Naive thymus-derived CD4-positive, alpha-beta T cell (primary cell): ENCODE results near the gene CFAP69. TPM values are rescaled to one million over a fixed set of nuclear protein-coding genes. Genes with fewer than 3 reads are reported as not detected.

Source experiments
- ATAC-seq: fragments of 150-1000 bp; cut with Tn5 transposase; 2 replicates; pipeline ENCODE4 v1.10.0; 2021; ENCODE audit warnings: mild to moderate bottlenecking, moderate library complexity
- CTCF ChIA-PET: fragments of 350-600 bp; sonication (Branson Sonifier 250); formaldehyde crosslinking; loops from one replicate; lab custom pipeline; 2021; ENCODE audit warnings: antibody characterized with exemption; lab: Charles Lee
- POLR2A ChIA-PET: fragments of 350-600 bp; sonication (Branson Sonifier 250); formaldehyde crosslinking; loops from one replicate; lab custom pipeline; 2021; ENCODE audit warnings: antibody characterized with exemption, inconsistent platforms; lab: Charles Lee
- DNase-seq, 9 donors: peaks; one replicate each; pipeline versions ENCODE4 v3.0.0 to v3.0.0-alpha.2; 2020 to 2022; ENCODE audit warnings: mixed read lengths in 1 of 9
- H3K27ac ChIP-seq: one replicate; pipeline ENCODE4 v1.7.0; 2013; ENCODE audit warnings: mild to moderate bottlenecking, low read depth, low read length, moderate library complexity
- H3K27me3 ChIP-seq, 2 donors: one replicate each; pipeline ENCODE4 v1.7.0; 2013; ENCODE audit warnings: low read length in 2 of 2, mild to moderate bottlenecking in 2 of 2, moderate library complexity in 2 of 2; ENCODE audit not compliant: control insufficient read depth in 2 of 2, insufficient read depth in 2 of 2
- H3K36me3 ChIP-seq, 3 experiments: 1 replicate in 2 of 3; 2 replicates in 1 of 3; pipeline ENCODE4 v1.7.0; 2013; ENCODE audit warnings: low read length in 3 of 3, mild to moderate bottlenecking in 3 of 3, moderate library complexity in 1 of 3; ENCODE audit not compliant: insufficient read depth in 3 of 3, control insufficient read depth in 2 of 3
- H3K4me1 ChIP-seq, 2 donors: one replicate each; pipeline ENCODE4 v1.7.0; 2013; ENCODE audit warnings: low read length in 2 of 2, mild to moderate bottlenecking in 2 of 2, moderate library complexity in 1 of 2; ENCODE audit not compliant: control insufficient read depth in 2 of 2, insufficient read depth in 2 of 2
- H3K4me3 ChIP-seq: 2 replicates; pipeline ENCODE4 v1.7.0; 2013; ENCODE audit warnings: mild to moderate bottlenecking, low read length
- H3K9me3 ChIP-seq, 3 experiments: 1 replicate in 2 of 3; 2 replicates in 1 of 3; pipeline ENCODE4 v1.7.0; 2013; ENCODE audit warnings: low read length in 3 of 3; ENCODE audit not compliant: control insufficient read depth in 2 of 3
- H3K27ac Mint-ChIP-seq, 9 donors: one replicate each; pipeline ENCODE4 v1.8.0; 2020 to 2022; ENCODE audit warnings: mixed read lengths in 9 of 9, mild to moderate bottlenecking in 8 of 9, moderate library complexity in 5 of 9, inconsistent platforms in 2 of 9
- H3K27me3 Mint-ChIP-seq, 5 donors: one replicate each; pipeline ENCODE4 v1.8.0; 2021 to 2022; ENCODE audit warnings: mixed read lengths in 5 of 5, mild to moderate bottlenecking in 1 of 5
- H3K36me3 Mint-ChIP-seq, 5 donors: one replicate each; pipeline ENCODE4 v1.8.0; 2020 to 2022; ENCODE audit warnings: mixed read lengths in 5 of 5, mild to moderate bottlenecking in 3 of 5, inconsistent platforms in 1 of 5
- H3K4me1 Mint-ChIP-seq, 7 donors: one replicate each; pipeline ENCODE4 v1.8.0; 2020 to 2022; ENCODE audit warnings: mixed read lengths in 7 of 7, mild to moderate bottlenecking in 3 of 7, inconsistent platforms in 1 of 7
- H3K4me3 Mint-ChIP-seq, 10 donors: one replicate each; pipeline ENCODE4 v1.8.0; 2020 to 2022; ENCODE audit warnings: mild to moderate bottlenecking in 10 of 10, mixed read lengths in 10 of 10, moderate library complexity in 6 of 10, inconsistent platforms in 2 of 10
- H3K9me3 Mint-ChIP-seq, 11 donors: one replicate each; pipeline ENCODE4 v1.8.0; 2020 to 2022; ENCODE audit warnings: mixed read lengths in 11 of 11, mild to moderate bottlenecking in 4 of 11, inconsistent platforms in 1 of 11, moderate library complexity in 1 of 11
- intact Hi-C, 2 donors: fragments of 100-400 bp; cut with micrococcal nuclease; formaldehyde crosslinking; loops; one replicate each; pipeline ENCODE4 v1.15.1; 2023
- polyA plus RNA-seq, 2 donors: library from polyadenylated mRNA; unstranded; fragments of 300-500 nt; fragmentation: Illumina TruSeq; gene quantifications; one replicate each; pipeline ENCODE4 v1.2.3, GENCODE V29; 2021
- total RNA-seq, 6 experiments: library from RNA in 5 of 6; stranded (reverse) in 5 of 6; gene quantifications; 1 replicate in 5 of 6; 2 replicates in 1 of 6; pipeline ENCODE4 v1.2.3 and lab custom pipeline; 2021 to 2026

Gene CFAP69
- total and polyA plus RNA-seq, 7 experiments from 2014 or later = 0.30 to 0.80 TPM; not detected in 5

DNA sequence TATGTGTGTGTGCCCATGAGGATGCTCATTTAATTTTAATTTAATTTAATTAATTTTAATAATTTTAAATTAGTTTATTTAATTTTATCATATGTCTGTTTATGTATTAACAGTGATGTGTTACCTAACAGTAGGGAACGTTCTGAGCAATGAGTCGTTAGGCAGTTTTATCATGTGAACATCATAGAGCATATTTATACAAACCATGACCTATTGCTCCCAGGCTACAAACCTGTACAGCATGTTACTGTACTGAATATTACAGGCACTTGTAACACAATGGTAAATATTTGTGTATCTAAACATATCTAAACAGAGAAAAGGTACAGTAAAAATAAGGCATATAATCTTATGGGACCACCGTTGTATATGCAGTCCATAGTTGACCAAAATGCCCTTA lies 13.7 kb upstream of the CFAP69 start:
- Histone ChIP-seq H3K27ac (no peak overlapping the region), H3K4me1 (no peaks in the 10 kb centered on the region), H3K9me3 (no peaks in the 10 kb centered on the region), H3K27me3 (no peaks in the 10 kb centered on the region), H3K36me3 (no peaks in the 10 kb centered on the region), H3K4me3 (no peak overlapping the region)
- no peaks in the 10 kb centered on the region for H3K9me3 Mint-ChIP-seq
- ChIA-PET POLR2A (no interaction called here), CTCF (no interaction called here)
- ATAC-seq = no peak
- H3K4me1 Mint-ChIP-seq = no peaks in the 10 kb centered on the region
- H3K36me3 Mint-ChIP-seq = no peaks in the 10 kb centered on the region
- no peak overlapping the region for H3K27ac Mint-ChIP-seq
- peaks cover 13 to 24% (median 16%) of the 10 kb centered on the region in 5 donors for H3K27me3 Mint-ChIP-seq
- no peak overlapping the region for H3K4me3 Mint-ChIP-seq
- no peak for DNase-seq
- intact Hi-C loops = no loop called here

GRCh38 chr7:90232430-90232829 lies 12.5 kb upstream of the CFAP69 start:
- no peak for ATAC-seq
- Histone ChIP-seq H3K9me3 (no peaks in the 10 kb centered on the region), H3K27ac (no peak overlapping the region), H3K27me3 (no peaks in the 10 kb centered on the region), H3K4me1 (no peaks in the 10 kb centered on the region), H3K36me3 (no peaks in the 10 kb centered on the region), H3K4me3 (no peak overlapping the region)
- no peaks in the 10 kb centered on the region for H3K4me1 Mint-ChIP-seq
- no peak overlapping the region for H3K27ac Mint-ChIP-seq
- H3K9me3 Mint-ChIP-seq = no peaks in the 10 kb centered on the region
- H3K36me3 Mint-ChIP-seq = no peaks in the 10 kb centered on the region
- intact Hi-C loops = no loop called here
- no peak overlapping the region for H3K4me3 Mint-ChIP-seq
- H3K27me3 Mint-ChIP-seq = peaks cover 12 to 24% (median 18%) of the 10 kb centered on the region in 5 donors
- POLR2A ChIA-PET = no interaction called here
- CTCF ChIA-PET = no interaction called here
- no peak for DNase-seq

GRCh38 chr7:90233569-90233968 lies 11.4 kb upstream of the CFAP69 start:
- H3K27ac Mint-ChIP-seq = no peak overlapping the region
- H3K36me3 Mint-ChIP-seq = no peaks in the 10 kb centered on the region
- no peak for DNase-seq
- ChIA-PET CTCF (no interaction called here), POLR2A (no interaction called here)
- intact Hi-C loops = no loop called here
- H3K4me3 ChIP-seq = no peak overlapping the region
- H3K27ac ChIP-seq = no peak overlapping the region
- no peaks in the 10 kb centered on the region for H3K4me1 Mint-ChIP-seq
- peaks cover 11 to 15% (median 13%) of the 10 kb centered on the region in 5 donors for H3K27me3 Mint-ChIP-seq
- H3K9me3 Mint-ChIP-seq = no peaks in the 10 kb centered on the region
- H3K36me3 ChIP-seq = no peaks in the 10 kb centered on the region
- no peaks in the 10 kb centered on the region for H3K27me3 ChIP-seq
- no peak for ATAC-seq
- H3K4me3 Mint-ChIP-seq = no peak overlapping the region
- no peaks in the 10 kb centered on the region for H3K4me1 ChIP-seq
- H3K9me3 ChIP-seq = no peaks in the 10 kb centered on the region

- Mint-ChIP-seq H3K27me3 (peaks cover 0 to 11% (median 4%) of the 10 kb centered on the region in 5 donors), H3K27ac (no peak overlapping the region), H3K4me1 (peaks cover 0 to 7% (median 0%) of the 10 kb centered on the region in 7 donors), H3K9me3 (no peaks in the 10 kb centered on the region), H3K4me3 (no peak overlapping the region), H3K36me3 (no peaks in the 10 kb centered on the region)
- intact Hi-C loops = no loop called here
- POLR2A ChIA-PET = no interaction called here
- H3K36me3 ChIP-seq = no peaks in the 10 kb centered on the region
- no peaks in the 10 kb centered on the region for H3K4me1 ChIP-seq
- CTCF ChIA-PET = interaction anchor here (0.6 kb wide), 1 partner anchor 18 kb away, joined by 3 read pairs; no protein-coding TSS in a partner anchor
- no peak for DNase-seq
- ATAC-seq = no peak
- H3K9me3 ChIP-seq = no peaks in the 10 kb centered on the region
- no peak overlapping the region for H3K4me3 ChIP-seq
- H3K27ac ChIP-seq = no peak overlapping the region
- H3K27me3 ChIP-seq = no peaks in the 10 kb centered on the region
These were observed 8.2 kb upstream of the CFAP69 start for GRCh38 chr7:90236721-90237289.

- Histone ChIP-seq H3K4me3 (no peak overlapping the region), H3K4me1 (no peaks in the 10 kb centered on the region), H3K9me3 (no peaks in the 10 kb centered on the region), H3K27me3 (no peaks in the 10 kb centered on the region), H3K36me3 (no peaks in the 10 kb centered on the region), H3K27ac (no peak overlapping the region)
- ChIA-PET POLR2A (no interaction called here), CTCF (no interaction called here)
- DNase-seq (no peak), ATAC-seq (no peak)
- Mint-ChIP-seq H3K27me3 (peaks cover 0 to 21% (median 6%) of the 10 kb centered on the region in 5 donors), H3K36me3 (no peaks in the 10 kb centered on the region), H3K9me3 (no peaks in the 10 kb centered on the region), H3K4me3 (no peak overlapping the region), H3K27ac (no peak overlapping the region), H3K4me1 (peaks cover 0 to 7% (median 0%) of the 10 kb centered on the region in 7 donors)
- intact Hi-C loops = no loop called here
These were observed 7.0 kb upstream of the CFAP69 start for GRCh38 chr7:90238022-90238421.

DNA sequence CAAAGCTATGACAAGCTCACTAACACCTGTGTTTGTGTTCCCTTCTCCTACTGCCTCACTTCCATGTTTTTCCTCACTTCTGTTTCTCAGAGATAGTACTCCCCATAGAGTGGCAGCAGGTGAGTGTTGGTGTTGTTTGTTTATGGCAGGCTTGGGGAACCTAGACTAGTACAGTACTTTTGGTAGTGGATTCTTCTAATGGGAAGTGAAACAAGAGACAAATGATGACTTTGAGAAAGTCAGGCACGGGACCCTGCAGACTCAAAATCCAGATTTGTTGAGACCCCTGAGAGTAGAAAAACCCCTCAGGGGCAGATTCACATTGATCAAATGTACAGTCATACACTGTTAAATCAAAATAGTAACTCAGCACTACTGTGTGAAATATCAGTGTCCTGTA lies 6.4 kb upstream of the CFAP69 start:
- no peak overlapping the region for H3K27ac ChIP-seq
- no peaks in the 10 kb centered on the region for H3K9me3 ChIP-seq
- H3K4me1 Mint-ChIP-seq = peaks cover 0 to 7% (median 0%) of the 10 kb centered on the region in 7 donors
- no peak overlapping the region for H3K27ac Mint-ChIP-seq
- no peaks in the 10 kb centered on the region for H3K36me3 ChIP-seq
- no peaks in the 10 kb centered on the region for H3K27me3 ChIP-seq
- H3K36me3 Mint-ChIP-seq = no peaks in the 10 kb centered on the region
- ATAC-seq = no peak
- no peaks in the 10 kb centered on the region for H3K4me1 ChIP-seq
- H3K9me3 Mint-ChIP-seq = no peaks in the 10 kb centered on the region
- ChIA-PET CTCF (no interaction called here), POLR2A (no interaction called here)
- H3K27me3 Mint-ChIP-seq = peaks cover 0 to 21% (median 8%) of the 10 kb centered on the region in 5 donors
- intact Hi-C loops = no loop called here
- H3K4me3 ChIP-seq = no peak overlapping the region
- H3K4me3 Mint-ChIP-seq = no peak overlapping the region
- no peak for DNase-seq

DNA sequence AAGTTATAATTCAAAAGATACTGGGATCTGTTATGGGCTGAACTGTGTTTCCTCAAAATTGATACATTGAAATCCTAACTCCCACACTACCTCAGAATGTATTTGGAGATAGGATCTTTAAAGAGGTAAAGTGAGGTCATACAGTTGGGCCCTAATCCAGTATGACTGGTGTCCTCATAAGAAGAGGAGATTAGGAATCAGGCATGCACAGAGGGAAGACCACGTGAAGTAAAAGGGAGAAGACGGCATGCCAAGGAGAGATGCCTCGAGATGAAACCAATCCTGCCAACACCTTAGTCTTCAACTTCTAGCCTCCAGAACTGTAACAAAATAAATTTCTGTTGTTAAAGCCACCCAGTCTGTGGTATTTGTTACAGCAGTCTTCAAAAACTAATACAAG lies 5.9 kb upstream of the CFAP69 start:
- Mint-ChIP-seq H3K27me3 (peaks cover 0 to 26% (median 8%) of the 10 kb centered on the region in 5 donors), H3K4me1 (peaks cover 0 to 7% (median under 1%) of the 10 kb centered on the region in 7 donors), H3K9me3 (no peaks in the 10 kb centered on the region), H3K27ac (no peak overlapping the region), H3K36me3 (no peaks in the 10 kb centered on the region), H3K4me3 (no peak overlapping the region)
- H3K9me3 ChIP-seq = no peaks in the 10 kb centered on the region
- intact Hi-C loops = no loop called here
- ATAC-seq (no peak), DNase-seq (no peak)
- ChIA-PET POLR2A (no interaction called here), CTCF (no interaction called here)
- H3K27ac ChIP-seq = no peak overlapping the region
- no peak overlapping the region for H3K4me3 ChIP-seq
- H3K4me1 ChIP-seq = no peaks in the 10 kb centered on the region
- H3K36me3 ChIP-seq = no peaks in the 10 kb centered on the region
- no peaks in the 10 kb centered on the region for H3K27me3 ChIP-seq
